GM21381 (cell line): ENCODE data around the gene TLL1.

ENCODE experiments used
- ATAC-seq: cut with Tn5 transposase; IDR thresholded peaks from one replicate; pipeline ENCODE4 v1.9.1; 2021; ENCODE audit warnings: mild to moderate bottlenecking, moderate library complexity; ENCODE audit not compliant: unreplicated experiment

TLL1 gene

DNA sequence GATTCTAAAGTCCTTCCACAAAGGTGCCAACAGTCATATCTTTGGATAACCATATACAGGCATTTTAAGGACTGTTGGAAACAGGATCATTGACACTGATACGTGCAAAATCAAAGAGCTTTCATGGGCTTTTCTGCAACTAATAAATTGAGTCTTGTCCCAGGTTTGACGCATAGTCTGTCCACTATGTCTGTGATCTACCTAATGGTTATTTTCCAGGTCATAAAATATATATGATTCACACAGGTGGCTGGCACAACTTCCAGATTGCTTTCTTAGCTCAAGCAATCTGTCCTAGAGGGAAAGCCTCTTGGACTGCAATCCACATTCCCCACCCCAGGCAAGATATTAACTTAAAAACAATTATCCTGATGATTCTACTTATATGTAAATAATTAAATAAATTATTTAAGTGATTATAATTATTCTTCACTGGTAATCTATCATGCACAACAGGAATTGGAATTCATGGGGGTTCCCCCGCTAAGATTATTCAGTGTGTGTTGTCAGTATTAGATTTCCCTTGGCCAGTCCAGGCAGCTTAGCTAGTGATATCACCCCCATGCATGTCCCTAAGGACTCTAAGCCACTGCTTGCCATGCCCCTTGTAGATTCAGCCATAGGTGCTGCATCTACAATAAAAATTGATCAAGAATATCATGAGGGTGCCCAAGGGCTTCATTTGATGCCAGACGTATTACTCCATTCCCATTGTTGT is 97.8 kb downstream of the TLL1 start:
- no peak for ATAC-seq

DNA sequence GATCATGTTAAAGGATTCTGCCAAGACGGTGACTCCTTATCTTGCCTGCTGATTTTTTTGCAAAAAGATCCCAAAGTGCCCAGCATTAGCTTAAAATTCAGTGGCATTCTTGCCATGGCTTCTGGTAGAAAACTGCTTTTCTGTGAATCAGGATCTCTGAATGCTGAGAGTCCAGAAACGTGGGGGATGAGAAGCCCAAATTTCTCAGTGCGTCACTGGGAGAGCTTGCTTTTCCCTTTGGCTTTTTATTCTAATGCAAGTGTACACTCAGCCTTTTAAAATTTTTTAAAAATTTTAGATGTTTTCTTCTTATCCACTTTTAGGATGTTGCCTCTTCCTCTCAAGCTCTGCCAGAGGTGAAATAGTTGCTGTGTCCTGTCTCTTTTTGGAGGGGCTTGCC is 98.4 kb downstream of the TLL1 start:
- ATAC-seq, result no peak

DNA sequence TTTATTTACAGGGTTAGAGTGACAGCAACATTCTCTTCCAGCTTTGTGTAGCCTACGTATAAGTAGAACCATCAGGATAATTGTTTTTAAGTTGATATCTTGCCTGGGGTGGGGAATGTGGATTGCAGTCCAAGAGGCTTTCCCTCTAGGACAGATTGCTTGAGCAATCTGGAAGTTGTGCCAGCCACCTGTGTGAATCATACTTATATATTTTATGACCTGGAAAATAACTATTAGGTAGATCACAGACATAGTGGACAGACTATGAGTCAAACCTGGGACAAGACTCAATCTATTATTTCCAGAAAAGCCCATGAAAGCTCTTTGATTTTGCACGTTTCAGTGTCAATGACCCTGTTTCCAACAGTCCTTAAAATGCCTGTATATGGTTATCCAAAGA is 98.9 kb downstream of the TLL1 start:
- no peak for ATAC-seq

DNA sequence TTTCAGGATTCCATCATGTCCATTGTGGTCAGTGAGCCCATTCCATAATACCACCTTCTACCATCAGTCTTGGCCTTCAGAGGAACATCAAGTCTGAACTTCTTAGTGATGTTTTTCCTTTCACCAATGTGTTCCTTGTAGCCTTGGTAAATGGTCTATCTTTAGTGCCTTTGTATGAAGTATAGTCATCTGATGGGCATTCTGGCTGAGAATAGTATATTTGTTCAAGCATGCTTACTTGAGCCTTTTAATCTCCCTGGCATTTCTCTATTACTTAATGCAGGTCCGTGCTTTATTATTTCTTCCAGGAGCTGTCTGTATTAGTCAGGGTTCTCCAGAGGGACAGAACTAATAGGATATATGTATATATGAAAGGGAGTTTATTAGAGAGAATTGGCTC is 99.7 kb downstream of the TLL1 start:
- no peak for ATAC-seq

DNA sequence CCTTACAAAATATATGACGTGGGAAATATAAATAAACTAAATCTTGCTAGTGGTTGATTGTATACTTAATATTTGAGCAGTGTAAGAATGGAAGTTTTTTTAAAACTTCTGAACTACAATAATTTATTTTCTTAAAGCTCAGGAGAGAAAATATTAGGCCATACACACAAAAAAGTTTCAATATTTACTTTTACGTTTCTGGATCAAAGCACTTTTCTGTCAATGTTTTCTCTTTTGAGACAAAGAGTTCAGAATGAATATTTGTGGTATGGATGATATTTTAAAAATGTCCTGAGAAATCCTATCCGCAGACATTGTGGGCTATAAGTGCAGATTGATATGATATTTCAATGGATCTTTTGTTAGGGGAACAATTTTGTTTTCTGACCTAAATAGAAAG is 109.9 kb downstream of the TLL1 start:
- ATAC-seq, result no peak

DNA sequence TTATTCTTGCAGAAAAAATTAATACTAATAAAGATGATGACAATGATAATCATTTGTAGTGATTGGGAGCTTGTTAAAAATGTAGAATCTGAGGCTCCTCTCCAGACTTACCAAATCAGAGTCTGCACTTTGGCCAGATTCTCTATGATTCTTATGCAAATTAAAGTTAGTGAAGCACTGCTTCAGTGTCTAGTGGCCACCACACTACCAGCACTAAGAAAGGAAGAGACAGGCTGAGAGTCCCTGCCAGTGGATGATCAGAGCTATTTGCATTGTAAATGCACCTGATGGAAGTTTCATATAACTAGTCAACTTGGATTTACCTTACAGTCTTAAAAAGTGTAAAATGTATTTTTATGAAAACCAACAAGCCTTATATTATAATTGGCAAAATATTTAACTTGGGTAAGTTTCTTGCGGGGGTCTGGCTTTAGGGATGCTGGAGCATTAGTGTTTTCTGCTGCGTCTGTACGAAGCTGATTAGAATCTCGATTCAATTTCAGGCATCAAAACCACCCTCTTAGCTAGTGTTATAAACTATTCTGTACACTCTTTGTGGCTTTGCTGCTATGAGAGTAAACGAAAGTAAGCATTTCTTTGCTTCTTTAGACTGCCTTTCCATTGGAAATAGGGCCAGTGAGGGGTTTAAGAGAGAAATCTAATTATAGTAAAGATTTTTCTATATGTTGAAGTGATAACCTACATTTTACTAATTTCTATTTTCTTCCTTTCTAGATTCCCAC is 114.1 kb downstream of the TLL1 start:
- no peak for ATAC-seq

DNA sequence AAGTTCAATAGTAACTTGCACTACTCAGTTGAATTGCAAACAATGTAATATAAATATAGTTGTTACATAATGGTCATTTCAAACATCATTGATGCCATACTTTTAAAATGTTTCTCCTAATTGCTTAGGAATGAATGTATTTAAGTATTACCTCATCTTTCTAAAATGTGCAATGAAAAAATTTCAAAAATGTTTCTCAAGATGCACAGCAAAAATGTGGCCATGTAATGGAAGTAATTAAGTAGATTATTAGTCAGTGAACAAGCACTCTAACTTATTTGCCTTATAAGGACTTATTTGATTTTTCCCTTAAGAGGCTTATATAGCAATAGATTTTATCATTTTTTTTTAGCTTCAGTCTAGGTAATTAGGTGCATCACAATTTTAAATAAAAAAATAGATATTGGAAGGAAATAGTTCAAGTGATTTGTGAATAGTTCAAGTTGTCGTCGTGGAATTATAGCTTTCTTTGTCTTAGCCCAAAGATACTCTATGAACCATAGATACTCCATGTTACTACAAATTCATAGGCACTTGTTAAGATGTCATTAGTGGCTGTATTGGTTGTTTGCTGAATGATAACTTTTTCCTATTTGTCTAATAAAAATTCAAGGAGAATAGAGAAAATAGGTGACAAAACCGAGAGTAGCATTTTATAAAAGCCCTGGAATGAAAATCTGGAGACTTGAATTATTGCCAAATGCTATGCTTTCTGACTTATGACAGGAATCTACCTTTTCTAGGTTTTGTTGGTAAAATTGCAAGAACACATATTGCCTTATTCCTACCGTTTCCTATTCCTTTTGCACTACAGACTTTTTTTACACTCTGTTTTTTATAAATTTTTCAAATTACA is 118.5 kb downstream of the TLL1 start:
- no peak for ATAC-seq

DNA sequence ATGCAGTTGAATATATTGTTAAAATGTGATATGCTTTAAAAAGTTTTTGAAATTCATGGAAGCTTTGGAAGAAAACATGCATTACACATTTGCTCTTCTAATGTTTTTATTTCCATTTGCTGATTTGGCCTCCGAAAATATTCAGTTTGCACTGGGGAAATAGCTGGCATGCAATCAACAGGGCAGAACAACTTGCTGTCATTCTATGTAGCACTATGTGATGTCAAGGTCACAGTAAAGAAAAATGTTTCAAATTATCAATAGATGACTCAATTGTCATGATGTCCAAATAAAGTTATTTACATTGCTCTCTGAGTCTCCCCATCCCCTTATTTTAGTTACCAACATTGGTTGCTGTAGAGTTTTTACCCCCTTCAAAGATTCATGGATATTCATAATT is 119.2 kb downstream of the TLL1 start:
- ATAC-seq, result no peak

DNA sequence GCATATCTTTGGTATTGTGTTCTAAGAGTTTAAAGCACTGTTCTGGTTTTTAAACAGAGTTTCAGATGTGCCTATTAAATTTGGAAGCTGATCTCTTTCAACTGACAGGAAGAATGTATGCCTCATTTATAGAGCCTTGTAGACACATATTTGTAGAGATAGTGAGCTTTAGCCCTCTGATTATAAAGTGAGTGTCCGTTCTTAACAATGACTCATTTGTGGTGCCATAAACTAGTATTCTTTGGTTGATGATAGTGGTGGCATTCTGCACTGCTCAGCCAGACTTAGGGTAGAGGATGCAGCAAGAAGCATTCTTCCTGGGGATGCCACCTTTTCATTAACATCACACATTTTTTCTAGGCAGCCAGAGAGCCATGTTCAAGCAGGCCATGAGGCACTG is 121.7 kb downstream of the TLL1 start:
- ATAC-seq, result no peak

DNA sequence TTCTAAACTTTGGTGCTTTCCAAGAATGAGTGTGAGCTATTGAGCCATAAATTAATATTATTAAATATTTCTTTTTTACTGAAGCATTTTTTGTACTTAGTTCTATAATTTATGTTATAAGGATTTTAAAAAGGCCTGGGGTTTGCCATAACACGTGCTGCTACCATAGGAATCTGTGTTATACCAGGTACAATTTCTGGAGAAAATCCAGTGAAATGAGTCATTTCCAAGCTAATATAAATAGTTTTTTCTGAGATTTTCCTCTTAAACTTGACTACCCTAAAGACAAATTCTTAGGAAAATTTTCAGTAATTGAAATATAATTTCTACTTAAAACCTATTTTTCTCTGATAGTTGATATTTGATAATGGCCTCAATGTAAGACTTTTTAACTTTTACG is 130.8 kb downstream of the TLL1 start:
- ATAC-seq, result no peak

DNA sequence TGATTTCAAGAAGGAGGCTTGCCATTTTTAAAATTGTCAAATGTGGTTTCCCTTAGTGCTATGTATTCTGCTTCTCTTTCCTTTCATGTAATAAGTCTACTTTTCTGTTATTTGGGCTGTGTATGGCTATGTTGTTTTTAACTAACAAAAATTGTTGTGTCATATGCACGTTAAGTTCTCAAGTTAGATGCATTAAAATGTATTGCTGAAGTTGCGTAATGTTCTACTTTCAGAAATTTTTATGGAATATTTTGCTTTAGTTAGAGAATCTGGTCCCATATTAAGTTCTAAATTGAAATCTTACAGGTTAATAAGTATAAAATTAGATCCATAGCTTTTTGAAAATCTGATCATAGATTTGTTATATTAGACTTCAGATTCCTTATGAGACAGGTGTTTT is 133.2 kb downstream of the TLL1 start:
- ATAC-seq, result no peak

DNA sequence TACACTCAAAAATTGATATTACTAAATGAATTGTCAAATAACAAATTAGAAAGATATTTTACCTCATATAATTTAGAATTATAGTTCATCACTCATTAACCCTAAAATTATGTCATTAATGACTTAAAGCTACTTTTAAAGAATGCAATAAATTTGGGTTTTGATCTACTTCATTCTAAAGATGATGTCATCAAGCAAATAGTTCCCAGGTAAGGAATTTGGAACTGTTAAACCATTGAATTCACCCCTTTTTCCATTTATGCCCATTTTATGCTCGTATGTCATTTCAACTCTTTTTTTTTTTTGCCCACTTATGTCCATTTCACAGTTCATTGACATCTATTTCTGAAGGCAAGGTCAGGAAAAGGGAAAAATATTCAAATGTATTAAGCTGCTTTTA is 135.5 kb downstream of the TLL1 start:
- no peak for ATAC-seq

DNA sequence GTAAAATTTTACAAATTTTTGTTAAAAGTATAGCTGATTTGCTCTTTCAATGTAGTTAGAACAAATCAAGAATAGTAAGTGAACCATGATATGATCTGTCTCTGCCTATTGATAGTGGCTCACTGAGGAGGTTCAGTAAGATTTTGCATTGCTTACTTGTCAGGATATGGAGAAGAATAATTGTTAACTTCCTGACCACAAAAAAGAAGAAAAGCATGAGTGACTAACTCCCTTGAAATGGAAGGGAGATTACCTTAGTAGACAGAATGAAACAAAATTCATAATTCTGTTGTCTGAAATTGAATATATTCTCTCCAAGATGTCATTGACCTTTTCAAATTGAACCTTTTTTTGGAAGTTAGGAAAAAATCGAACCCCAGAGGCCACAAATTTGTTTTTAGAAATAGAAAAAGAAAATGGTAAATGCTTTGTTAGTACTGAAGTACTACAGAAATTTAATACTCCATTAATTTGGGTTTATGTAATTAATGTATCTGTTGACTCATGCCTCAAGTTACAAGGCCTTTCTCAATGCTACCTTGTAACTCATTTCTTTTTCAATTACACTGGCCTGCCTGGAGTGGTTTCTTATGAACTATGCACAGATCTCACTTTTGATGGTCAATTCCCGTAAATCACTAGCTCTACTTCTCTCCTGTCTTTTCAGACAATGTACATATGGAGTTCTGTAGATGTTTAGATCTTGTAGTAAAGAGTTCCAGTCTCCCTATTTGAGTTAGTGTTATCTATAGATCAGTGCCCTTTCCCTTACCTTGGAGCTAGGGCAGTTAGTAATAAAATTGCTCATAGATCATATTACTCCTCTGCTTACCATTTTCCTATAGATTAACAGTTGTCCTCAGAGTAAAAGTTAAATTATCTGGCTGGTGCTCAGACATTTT is 139.3 kb downstream of the TLL1 start:
- no peak for ATAC-seq

DNA sequence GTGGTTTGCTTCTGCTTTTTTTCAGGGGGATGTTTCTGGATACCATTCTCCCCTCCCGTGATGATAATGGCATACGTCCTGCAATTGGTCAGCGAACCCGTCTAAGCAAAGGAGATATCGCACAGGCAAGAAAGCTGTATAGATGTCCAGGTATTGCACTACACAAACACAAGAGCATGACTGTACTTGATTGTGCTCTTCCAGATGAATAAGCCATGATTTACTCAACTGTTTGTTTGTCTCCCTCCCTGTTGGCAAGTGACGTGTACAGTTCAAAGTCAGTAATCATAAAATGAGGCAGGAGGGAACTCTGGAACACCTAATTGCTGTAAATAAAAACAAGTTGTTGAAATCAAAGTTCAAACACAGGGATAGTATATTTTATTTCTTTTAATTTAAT is 141.4 kb downstream of the TLL1 start:
- ATAC-seq, result no peak

DNA sequence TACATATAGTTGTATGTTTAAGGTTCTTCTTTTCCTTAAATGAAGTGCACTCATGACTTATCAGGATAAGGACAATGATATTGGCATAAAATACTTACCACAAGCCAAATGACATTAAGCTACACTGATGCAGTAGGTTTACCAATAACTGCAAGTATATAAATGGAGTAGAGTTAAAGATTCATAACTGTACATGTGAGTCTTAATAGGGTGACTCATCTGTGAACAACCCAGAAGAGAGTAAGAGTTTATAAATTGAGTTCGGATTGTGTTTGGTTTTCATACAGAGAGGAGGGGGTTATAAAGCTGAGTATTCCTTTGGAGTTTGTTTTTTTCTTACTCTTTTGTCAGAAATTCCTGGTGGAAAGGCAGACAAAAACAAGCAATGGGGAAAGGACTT is 144.8 kb downstream of the TLL1 start:
- no peak for ATAC-seq

DNA sequence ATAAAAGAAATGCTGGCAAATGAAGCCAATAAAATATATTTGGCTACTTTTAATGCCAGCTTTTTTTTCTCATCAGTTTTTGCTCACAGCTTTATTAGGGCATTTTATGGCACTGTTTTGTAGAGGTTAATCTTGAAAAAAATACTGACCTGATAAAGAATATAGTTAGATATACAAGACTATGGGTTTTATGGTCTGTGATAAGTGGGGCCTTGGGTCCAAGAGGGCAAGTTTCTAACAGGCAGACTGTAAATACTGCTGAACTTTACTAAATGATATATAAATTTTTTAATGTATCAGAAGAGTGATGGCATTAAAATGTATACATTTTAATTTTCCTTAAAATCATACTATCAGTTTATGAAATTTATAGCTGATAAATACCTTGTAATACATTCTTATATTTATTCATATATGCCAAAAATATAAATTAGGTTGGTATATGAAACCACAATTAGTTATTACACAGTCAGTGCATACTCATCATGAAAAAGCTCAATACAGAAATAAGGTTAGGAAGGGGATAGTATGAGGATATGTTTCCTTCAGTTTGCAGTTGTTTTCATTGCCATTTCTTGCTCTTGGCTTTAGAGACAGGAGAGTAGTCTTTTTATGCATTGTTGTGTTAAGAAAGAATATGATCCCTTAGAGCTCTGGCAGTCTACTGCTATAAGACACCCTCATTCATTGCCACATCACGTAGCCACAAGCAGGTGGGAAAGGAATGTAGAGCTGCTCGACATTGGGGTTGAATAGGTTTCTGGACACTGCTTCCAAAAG is 146.6 kb downstream of the TLL1 start:
- no peak for ATAC-seq

DNA sequence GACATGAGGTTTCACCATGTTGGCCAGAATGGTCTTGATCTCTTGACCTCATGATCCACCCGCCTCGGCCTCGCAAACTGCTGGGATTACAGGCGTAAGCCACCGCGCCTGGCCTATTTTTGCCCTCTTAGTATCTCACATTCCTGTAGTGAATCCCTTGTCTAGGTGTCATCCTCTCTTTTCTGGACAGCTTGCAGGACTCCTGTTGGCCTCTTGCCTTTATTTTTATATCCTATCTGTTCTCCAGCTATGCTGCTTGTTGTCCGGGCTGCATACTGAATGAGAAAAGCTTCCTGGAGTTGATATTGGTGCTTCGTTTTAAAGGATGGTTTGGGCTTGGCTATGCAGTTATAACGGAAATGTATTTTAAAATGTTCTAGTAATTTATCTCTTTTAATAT is 148.6 kb downstream of the TLL1 start:
- ATAC-seq, result no peak

DNA sequence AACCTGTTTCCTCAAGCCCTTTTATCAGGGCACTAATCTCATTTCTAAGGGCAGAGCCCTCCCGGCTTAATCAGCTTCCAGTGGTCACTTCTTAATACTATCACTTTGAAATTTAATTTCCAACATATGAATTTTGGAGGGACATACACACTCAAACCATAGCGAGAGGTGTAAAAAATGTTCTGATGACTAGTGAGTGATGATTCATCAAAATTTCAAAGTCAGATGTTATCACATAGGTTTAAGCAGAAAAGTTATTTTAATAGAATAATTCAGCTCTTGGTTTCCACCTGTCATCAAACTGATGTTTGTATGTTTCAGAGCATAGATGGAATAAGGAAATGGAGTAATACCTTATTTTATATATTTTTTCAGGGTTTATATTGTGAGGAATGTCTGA is 161.9 kb downstream of the TLL1 start:
- no peak for ATAC-seq

DNA sequence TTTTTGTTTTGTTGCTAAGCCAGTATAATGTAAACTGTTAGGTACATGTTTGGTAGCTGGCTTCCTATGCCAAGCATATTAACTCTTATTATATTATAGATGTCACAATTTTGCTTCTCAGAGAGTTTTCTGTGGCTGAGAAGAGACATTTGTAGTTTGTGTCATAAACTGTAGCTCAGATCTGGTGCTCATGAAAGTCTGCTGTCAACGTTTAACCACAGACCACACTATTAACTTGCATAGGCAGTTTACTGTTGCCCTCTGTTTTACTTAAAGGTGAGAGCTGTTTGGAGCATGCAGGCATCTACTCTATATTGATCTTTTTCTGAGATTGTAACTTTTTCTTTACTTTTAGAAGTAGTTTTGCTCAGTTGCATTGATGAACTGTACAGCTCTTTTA is 166.8 kb downstream of the TLL1 start:
- ATAC-seq, result no peak

DNA sequence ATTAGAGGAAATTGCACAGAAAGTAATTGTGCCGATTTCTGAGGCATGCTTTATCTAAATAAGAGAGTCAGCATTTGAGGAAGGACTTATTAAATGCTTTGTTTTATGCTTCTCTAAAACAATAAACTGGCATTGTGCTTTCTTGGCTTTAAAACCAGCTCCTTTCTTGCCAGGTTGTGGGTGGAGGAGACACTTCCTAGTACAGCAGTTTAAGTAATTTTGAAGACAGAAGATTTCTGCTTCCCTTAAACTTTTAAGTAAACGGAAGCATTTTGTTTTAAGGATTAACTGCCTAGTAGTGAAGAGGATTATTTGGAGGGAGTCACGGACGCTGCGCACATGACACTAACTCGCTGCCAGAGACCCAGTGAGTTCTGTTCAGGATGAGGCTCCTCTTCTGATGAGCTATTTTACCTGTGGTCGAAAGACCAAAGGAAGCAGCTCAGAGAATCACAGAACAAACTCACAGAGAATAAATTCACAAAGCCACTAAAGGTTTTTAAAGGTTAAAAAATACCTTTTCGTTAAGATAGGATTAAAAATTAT is 169.5 kb downstream of the TLL1 start:
- ATAC-seq, result no peak
